ENCODE data around the gene DNM2.

DNM2 gene

GRCh38 chr19:10782795-10783194, 64.9 kb downstream of the DNM2 start:
- FAIRE-seq: no peak

- no peak for FAIRE-seq
Measured at GRCh38 chr19:10784257-10784656, 66.4 kb downstream of the DNM2 start.

- FAIRE-seq: no peak
Measured at GRCh38 chr19:10788146-10788545, 70.3 kb downstream of the DNM2 start.

- FAIRE-seq: no peak
Measured at GRCh38 chr19:10789866-10790265, 72.0 kb downstream of the DNM2 start.

- no peak for FAIRE-seq
Measured at GRCh38 chr19:10796653-10797052, 78.8 kb downstream of the DNM2 start.

GRCh38 chr19:10797078-10797477, 79.2 kb downstream of the DNM2 start:
- FAIRE-seq: no peak

- FAIRE-seq: no peak
Measured at GRCh38 chr19:10797541-10798256, 79.8 kb downstream of the DNM2 start.

GRCh38 chr19:10800488-10800887, 82.6 kb downstream of the DNM2 start:
- FAIRE-seq: no peak

GRCh38 chr19:10802479-10802878, 84.6 kb downstream of the DNM2 start:
- FAIRE-seq: no peak

GRCh38 chr19:10803252-10803651, 85.4 kb downstream of the DNM2 start:
- no peak for FAIRE-seq

- no peak for FAIRE-seq
Measured at GRCh38 chr19:10805065-10805757, 87.3 kb downstream of the DNM2 start.

- FAIRE-seq: no peak
Measured at GRCh38 chr19:10805758-10806247, 87.9 kb downstream of the DNM2 start.

- no peak for FAIRE-seq
Measured at GRCh38 chr19:10808937-10809649, 91.2 kb downstream of the DNM2 start.

- no peak for FAIRE-seq
Measured at GRCh38 chr19:10809651-10810285, 91.9 kb downstream of the DNM2 start.

- FAIRE-seq: no peak
Measured at GRCh38 chr19:10811391-10812111, 93.7 kb downstream of the DNM2 start.

GRCh38 chr19:10812196-10812595, 94.3 kb downstream of the DNM2 start:
- no peak for FAIRE-seq

GRCh38 chr19:10812902-10813404, 95.1 kb downstream of the DNM2 start:
- FAIRE-seq: no peak

GRCh38 chr19:10815007-10815536, 97.2 kb downstream of the DNM2 start:
- no peak for FAIRE-seq

- FAIRE-seq: no peak
Measured at GRCh38 chr19:10815969-10816644, 98.2 kb downstream of the DNM2 start.

GRCh38 chr19:10816691-10817090, 98.8 kb downstream of the DNM2 start:
- no peak for FAIRE-seq

- FAIRE-seq: no peak
Measured at GRCh38 chr19:10817291-10818038, 99.6 kb downstream of the DNM2 start.

All from A204.1 (cell line).